Measurements from ENCODE around the gene CCDC126.
A peak's percentile ranks its signal among the peaks of the same experiment; 100 is the strongest.
"Not testable (repeated sequence)": the region's sequence is repeated elsewhere in the genome, so short reads cannot be mapped to it uniquely, and the experiment has no call there.

The CCDC126 gene, protein sequence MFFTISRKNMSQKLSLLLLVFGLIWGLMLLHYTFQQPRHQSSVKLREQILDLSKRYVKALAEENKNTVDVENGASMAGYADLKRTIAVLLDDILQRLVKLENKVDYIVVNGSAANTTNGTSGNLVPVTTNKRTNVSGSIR

DNA sequence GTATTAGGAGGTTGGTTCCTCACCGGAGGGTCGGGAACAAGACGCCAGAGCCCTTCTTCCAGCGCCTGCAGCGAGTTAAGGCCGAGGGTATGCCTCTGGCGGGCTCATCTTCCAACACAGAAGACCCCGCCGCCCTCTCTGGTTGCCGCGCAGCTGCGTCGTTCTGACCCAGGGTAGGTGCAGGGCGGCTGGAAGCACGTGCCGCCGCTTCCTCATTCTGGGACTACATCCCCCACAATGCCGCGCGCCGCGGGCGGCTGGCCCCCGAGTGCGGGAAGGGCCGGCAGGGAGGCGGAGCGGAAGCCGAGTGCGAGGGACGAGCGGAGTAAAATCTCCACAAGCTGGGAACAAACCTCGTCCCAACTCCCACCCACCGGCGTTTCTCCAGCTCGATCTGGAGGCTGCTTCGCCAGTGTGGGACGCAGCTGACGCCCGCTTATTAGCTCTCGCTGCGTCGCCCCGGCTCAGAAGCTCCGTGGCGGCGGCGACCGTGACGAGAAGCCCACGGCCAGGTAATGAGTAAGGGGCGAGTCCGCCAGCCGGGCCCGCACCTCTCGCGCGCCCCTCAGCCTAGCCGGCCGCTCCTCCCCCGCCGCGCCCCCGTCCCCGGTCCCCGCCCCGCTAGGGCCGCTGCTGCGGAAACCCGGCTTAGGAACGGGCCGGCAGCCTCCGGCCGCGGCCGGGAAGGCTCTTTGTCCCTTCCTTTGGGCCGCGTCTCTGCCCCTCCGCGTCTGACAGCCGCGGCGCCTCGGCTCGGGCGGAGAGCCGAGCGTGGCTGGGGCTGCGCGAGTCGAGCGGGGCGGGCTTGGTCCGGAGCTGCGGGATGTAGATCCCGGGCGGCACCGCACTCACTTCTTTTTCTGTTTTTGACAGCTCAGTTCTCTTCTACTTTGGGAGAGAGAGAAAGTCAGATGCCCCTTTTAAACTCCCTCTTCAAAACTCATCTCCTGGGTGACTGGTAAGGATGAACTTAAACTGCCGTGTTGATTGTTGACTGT is at the start of gene CCDC126:
Gene CCDC126 (plus strand): TSS at position 289 of the 998 bp plus-strand sequence. CDS start 13,934 bp downstream, outside the sequence.
- peak; percentile 70 for DNase-seq (ENCODE audit: low read depth, low spot score)

DNA sequence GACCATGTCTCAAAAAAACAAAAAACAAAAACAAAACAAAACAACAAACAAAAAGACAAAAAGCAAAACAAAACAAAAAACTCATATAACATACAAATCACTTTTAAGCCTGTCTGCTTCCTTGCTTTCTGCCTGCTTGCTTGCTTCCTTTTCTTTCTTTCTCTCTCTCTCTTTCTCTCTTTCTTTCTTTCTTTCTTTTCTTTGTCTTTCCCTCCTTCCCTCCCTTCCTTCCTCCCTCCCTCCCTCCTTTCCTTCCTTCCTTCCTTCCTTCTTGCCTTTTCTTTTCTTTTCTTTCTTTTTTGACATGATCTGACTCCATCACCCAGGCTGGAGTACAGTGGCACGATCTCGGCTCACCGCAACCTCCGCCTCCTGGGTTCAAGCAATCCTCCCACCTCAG is 49.5 kb upstream of the CCDC126 start:
- no peak for DNase-seq (ENCODE audit: low read depth, low spot score)

DNA sequence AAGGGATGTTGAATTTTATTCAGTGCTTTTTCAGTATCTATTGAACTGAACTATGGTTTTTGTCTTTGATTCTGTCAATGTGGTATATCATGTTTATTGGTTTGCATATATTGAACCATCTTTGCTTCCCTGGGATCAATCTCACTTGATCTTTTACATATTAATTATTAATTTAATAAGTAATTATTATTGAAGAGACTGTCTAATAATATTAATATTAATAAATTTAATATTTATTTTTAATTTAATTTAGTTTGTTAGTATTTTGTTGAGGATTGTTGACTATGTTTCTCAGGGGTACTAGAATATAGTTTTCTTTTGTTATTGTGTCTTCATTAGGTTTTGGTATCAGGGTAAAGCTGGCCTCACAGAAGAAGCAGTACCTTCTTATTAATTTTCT is 38.9 kb upstream of the CCDC126 start:
- no peak for DNase-seq (ENCODE audit: low read depth, low spot score)

DNA sequence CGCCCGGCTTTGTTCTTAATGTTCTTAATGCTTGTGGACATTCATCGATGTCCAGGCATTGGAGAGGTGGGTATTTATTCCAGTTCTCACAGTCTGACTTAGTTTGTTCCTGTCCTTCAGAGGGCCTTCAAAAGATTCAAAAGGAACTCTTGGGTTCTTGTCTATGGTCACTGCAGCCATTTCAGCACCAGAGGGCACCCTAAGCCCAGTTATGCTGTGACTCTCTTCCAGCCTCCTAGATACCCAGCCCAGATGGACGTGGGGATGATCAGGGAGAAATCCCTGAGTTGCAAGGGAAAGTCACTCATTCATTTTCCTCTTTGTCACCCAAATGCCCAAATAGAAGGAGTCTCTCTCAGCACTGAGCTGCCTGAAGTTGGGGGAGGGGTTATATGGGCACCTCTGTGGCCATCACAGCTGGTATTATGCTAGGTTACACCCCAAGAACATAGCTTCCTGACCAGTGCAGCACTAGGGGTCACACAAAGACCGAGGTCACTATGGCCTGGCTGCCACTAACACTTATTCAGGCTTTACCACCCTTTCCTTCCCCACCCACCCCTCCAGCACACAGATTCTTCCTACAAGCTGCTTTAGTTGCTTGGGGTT is 26.5 kb upstream of the CCDC126 start:
- peak; percentile 15 for DNase-seq (ENCODE audit: low read depth, low spot score)

DNA sequence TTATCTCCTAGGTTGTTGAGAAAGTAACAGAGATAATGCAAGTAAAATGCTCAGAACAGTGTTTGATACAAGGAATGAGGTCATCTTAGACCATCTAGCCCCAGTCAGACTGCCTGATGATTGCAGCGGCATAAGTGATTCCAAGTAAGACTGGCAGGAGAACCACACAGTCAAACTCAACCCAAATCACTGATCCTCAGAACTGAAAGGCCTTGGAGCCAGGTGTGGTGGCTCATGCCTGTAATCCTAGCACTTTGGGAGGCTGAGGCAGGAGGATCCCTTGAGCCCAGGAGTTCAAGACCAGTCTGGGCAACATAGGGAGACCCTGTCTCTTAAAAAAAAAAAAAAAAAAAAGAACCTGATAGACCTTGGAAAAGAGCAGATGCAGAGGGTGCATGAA is 15.2 kb upstream of the CCDC126 start:
- not testable (repeated sequence) for DNase-seq (ENCODE audit: low read depth, low spot score)

DNA sequence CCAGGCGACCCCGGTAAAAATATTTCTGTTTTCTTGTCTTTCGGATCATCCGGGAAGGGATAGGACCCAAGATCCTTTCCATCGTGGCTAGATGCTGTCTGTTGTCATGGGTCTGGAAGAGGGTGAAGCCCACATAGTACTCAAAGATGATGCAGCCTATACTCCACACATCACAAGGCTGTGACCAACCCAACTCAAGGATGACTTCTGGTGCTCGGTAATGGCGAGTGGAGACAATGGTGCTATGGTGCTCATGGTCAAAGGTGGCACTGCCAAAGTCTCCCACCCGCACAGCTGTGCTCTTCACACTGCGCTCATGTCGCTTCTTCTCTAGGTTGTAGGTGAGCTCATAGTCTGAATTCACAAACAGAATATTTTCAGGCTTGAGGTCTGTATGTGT is 11.9 kb upstream of the CCDC126 start:
- not testable (repeated sequence) for DNase-seq (ENCODE audit: low read depth, low spot score)

DNA sequence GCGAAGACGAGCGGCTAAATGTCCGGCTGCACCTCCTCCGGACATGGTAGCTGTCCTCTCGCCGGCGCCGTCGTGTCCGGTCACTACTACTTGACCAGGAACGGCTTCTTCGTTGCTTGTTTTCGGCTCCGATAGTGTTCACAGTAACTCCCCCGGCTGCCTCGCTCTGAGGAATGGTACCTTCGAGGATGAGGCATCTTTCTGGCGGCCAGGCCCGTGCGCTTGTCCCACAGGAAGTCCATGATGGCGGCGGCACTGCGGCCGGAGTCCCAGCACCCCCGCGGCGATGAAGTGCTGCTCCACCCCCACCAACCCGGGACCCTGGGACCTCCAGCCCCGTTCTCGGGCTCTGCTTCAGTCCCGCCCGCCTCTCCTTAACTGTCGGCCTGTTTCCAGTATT is 11.0 kb upstream of the CCDC126 start:
- DNase-seq (ENCODE audit: low read depth, low spot score): no peak

DNA sequence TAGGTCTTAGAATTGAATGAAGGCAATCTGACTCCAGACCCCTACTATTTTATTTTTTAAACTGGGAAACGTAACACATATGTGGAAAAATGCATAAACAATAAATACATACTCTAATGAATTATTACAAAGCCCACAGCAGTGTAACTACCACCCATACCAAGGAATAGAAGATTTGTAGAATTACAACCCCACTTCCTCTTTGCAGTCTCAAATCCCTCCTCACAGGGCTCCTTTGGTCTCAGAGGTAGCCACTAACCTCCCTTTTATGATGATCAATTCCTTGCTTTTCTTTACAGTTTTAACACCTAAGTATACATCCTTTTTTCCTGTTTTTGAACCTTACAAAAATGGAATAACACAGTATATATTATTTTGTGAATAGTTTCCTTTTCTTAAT is 6.7 kb upstream of the CCDC126 start:
- DNase-seq (ENCODE audit: low read depth, low spot score): no peak

DNA sequence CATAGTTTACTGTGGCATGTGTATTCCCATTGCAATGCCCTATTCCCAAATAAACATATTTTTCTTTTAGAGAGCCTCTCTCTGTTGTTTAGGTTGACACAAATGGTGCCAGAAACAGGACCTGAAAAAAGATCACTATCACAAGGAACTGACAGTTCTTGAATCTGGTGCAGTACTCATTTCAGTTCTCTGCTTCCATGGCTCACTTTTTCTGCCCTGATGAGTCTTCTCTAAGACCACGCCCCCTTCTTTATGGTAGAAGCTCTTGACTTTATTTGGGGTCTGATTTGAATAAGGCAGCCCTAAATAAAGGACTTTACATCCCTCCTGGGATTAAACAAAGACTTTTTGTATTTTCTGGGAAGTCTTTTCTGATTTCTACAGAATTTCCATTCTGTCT is 3.5 kb upstream of the CCDC126 start:
- no peak for DNase-seq (ENCODE audit: low read depth, low spot score)

DNA sequence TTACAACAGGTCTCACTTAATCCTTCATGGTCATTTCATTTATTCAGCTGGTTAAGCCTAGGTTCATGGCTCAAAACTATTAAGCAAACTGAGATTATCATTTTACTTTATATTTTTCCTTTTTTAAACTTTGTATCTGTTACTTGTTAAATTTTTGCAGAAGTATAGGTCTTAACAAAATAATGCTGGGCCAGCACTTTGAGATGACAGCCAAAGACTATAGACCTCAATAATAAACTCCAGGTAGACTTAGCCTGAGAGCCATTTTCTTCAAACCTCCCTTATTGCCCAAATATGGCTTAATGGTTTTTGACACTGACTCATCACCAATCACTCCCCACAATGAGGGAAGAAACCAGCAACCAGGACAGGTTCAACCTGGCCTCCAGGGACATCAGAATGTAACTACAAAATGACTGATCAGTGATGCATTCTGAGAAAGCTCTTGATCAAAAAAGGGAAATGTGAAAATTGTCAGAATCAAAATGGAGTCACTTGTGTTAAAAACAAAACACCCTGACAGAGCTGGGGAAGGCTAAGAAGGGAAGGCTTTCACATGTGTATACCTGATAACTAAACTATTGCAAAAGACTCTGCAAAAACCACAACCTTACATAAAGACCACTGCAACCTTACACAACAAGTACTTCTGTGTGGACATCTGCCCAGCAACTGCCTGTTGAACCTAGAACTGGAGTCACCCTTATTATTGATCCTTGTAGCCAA is 2.1 kb upstream of the CCDC126 start:
- no peak for DNase-seq (ENCODE audit: low read depth, low spot score)

DNA sequence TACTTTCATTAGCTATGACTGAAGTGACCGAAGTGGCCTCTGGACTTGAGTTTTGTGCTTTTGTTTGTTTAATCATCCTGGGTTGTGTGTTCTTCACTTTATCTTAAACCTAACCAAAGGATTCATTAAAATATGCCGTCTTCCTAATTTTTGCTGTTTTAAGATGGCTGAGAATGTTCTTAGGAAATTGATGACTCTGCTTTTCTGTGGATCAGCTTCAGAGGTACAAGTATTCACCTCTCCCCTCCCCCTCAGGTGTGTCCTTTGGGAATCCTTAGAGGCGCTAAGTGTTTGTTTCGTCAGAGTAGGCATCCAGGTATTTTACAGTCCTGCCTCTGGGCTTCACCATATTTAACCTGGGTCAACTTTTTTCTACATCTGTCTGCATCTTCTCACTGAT is 1.1 kb downstream of the CCDC126 start:
- DNase-seq (ENCODE audit: low read depth, low spot score): no peak

DNA sequence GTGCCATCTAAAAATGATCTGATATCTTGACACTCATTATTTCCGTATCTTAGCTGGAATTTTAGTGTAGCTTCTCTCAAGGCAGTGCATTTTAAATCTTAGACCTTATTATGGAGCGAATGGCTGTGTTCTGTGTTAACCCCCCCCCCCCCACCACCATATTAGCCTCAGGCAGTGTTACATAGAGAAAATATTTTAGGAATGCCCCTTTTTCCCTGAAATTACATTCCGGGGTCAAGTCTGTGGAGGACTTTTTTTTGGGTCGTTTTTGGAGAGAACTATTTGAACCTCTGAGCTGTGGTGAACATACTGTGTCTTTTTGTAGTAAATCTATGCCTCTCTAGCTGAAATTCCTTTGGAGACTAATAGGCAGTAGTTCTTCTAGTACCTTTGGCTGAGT is 3.1 kb downstream of the CCDC126 start:
- no peak for DNase-seq (ENCODE audit: low read depth, low spot score)

DNA sequence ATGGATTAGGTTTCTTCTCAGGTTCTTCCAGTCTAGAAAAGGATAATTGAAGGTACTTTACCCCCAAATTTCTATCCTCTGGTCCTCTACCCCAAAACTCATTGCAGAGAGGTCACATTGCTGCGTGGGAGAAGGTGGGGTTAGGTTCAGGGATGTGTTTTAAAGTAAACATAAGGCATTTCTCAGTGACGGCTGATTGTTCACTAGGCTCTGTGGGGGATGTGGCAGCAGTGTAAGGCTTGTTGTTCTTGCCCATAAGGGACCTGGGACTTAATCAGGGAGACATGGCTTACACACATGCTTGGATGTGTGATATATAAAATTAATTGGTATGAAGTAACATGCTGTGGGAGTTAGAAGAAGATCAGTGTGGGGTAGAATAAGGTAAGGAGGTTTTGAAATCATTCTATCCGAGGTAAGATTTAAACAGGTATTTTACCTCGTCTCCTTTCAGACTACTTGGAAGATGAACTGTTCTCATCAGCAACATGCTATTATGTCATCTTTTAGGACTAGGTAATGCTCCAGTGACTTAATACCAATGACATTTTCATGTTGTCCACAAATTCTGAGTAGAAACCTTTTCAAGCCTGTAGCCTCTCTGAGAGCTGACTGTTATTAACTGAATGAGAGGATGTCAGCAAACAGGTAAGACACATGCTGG is 6.6 kb downstream of the CCDC126 start:
- no peak for DNase-seq (ENCODE audit: low read depth, low spot score)

DNA sequence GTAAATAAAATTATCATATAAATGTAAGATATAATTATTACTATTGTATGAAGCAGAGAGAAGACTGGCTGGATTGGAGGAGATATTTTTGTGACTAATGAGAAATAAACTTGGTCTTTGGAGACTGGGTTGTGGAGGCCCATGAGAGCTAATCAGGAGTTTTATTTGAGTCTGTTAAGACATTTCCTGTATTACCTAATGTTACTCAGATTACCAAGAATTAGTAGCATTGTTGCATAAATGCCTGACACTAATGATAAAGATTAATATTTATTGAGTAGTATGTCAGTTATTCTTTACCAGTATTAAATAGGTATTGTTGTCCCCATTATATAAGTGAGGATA is 7.1 kb downstream of the CCDC126 start:
- DNase-seq (ENCODE audit: low read depth, low spot score): no peak

DNA sequence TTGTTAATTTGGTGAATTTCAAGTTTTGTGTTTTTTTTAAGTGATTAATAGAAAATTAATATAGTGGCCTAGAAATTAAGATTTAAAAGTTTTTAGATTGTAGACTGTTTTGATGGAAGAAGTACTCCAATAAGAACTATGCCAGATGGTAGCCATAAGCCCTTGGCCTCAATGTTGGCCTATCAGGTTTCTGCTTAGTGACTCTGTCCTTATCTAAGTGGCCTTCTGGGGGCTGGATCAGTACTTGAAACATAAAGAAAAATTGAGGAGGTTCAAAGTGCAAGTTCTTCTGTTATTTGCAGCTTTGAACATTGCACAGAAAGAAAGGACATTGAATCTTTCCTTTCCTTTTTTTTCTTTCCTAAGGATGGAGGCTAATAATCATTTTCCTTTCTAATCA is 9.9 kb downstream of the CCDC126 start:
- DNase-seq (ENCODE audit: low read depth, low spot score): no peak

DNA sequence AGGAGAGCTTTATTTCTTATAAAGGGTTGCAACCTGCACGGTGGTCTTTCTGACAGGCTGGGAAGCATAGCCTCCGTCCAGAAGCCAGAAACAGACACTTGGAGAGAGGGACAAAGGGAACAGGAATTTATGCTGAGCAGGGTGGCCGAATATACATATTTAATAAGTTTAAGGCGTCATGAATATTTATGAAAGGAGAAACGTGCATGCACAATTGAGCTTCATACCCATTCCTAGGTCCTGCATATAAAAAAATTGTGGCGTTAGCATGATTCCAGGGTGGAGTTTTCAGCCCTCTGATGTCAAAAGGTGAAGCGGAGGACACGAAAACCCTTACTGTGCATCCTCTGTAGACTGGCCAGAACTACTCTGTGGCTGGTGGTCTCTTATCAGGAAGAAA is 10.7 kb downstream of the CCDC126 start:
- DNase-seq (ENCODE audit: low read depth, low spot score): no peak

DNA sequence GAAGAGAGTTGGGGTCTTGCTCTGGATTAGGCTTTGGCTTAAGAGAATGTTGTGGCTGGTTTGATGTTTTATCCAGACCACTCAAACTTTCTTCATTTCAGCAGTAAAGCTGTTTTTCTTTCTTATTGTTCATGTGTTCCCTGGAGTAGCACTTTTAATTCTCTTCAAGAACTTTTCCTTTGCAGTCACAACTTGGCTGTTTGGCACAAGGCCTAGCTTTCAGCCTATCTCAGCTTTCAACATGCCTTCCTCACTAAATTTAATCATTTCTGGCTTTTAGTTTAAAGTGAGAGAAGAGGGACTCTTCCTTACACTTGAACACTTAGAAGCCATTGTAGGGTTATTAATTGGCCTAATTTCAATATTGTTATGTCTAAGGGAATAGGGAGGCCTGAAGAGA is 18.1 kb downstream of the CCDC126 start:
- DNase-seq (ENCODE audit: low read depth, low spot score): no peak

DNA sequence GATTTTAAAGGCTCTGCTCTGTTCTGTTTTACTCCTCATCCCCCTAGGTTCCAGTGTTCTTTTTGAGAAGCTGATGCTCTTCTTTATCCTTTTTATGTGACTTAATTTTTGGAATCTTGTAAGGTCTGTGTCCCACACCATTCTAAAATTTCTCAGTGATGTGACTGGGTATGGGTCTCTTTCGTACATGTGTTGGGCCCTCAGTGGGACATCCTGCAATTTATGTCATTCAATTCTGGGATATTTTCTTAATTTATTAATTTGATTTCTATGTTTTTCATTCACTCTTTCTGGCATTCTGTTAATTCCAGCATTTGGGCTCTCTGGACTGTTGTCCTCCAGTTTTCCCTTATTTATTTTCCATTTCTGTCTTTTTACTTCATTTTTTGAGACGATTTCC is 19.4 kb downstream of the CCDC126 start:
- DNase-seq (ENCODE audit: low read depth, low spot score): no peak

DNA sequence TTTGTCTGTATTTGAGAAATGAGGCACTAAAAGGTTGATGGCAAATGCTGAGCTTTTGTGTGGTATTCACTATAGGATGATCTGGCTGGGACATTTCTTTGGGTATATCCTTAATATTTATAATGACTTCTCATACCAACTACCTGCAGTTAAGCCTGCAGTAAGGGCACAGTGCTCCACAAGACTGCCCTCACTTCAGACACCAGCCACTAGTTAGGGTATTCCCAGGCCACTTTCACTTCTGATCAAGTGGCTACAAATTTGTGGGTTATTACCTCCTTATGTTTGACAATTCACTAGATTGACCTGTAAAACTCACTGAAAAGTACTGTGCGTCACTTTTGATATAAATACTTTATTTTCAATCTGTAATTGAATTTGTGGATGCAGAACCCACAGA is 20.3 kb downstream of the CCDC126 start:
- no peak for DNase-seq (ENCODE audit: low read depth, low spot score)

DNA sequence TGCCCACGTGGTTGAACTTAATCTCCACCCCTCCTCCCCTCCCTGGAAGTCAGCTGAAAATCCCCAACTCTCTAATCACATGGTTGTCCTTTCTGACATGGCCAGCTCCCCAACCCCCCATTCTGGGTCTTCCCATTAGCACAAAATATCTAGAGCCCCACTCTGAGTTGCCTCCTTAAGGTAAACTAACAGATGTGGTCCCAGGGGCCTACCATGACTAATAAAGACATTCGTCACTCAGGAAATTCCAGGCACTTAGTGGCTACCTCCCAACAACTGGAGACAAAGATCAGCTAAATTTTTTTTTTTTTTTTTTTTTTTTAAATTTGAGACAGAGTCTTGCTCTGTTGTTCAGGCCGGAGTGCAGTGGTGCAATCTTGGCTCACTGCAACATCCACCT is 21.1 kb downstream of the CCDC126 start:
- DNase-seq (ENCODE audit: low read depth, low spot score): no peak

DNA sequence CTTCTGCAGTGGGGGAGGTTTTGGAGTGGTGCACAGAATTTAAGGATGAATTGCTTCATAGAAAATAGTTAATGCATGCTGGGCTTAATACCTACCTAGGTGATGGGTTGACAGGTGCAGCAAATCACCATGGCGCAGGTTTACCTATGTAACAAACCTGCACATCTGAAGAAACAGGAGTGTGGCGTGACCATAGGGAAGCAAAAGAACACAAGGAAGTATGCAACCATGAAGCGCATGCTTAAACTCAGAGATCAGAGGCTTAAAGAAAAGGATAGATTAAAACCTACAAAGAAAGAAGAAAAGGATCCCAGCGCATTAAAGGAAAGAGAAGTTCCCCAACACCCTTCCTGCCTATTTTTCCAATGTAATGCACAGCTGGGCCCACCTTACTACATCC is 22.0 kb downstream of the CCDC126 start:
- DNase-seq (ENCODE audit: low read depth, low spot score): no peak

DNA sequence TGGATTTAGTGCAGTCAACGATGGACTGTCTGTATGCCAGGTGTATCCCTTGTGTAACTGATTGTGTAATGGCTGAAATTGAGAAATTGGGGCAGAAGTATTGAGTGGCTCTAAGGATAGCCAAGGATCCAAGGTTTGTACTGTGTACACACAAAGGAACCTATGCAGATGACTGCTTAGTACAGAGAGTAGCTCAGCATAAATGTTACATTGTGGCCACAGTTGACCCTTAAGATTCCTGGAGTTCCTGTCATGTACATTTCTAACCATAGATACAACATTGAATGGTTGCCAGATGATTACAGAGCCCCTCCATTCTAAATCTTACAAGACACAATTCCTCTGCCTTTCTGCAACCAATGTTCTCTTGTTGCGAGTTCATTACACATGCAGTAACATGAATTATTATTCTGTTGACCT is 25.3 kb downstream of the CCDC126 start:
- no peak for DNase-seq (ENCODE audit: low read depth, low spot score)

All from activated CD4-positive, CD25-positive, alpha-beta regulatory T cell treated with anti-CD3 and anti-CD28 coated beads, Interleukin-2, amount 50 U/mL, for 16 hours (primary cell).